Sigmoid colon (tissue), 7 donors: ENCODE measurements around the gene S1PR5. TPM values are rescaled to one million over a fixed set of nuclear protein-coding genes. Genes with fewer than 3 reads are reported as not detected.

Experiments
- DNase-seq: peaks from one replicate; pipeline ENCODE4 v3.0.0-alpha.2; 2019
- H3K27ac ChIP-seq, 4 donors: fragments of 200-600 bp; sonication (generic); one replicate each; pipeline ENCODE4 v1.5.1; 2016 to 2019; ENCODE audit warnings: mild to moderate bottlenecking in 1 of 4
- H3K27me3 ChIP-seq, 3 donors: fragments of 200-600 bp; sonication (generic); one replicate each; pipeline ENCODE4 v1.5.1; 2019; ENCODE audit warnings: mild to moderate bottlenecking in 1 of 3
- H3K36me3 ChIP-seq, 4 donors: fragments of 200-600 bp; sonication (generic); one replicate each; pipeline ENCODE4 v1.5.1; 2016 to 2019
- H3K4me1 ChIP-seq, 4 donors: fragments of 200-600 bp; sonication (generic); one replicate each; pipeline ENCODE4 v1.5.1; 2017 to 2019
- H3K4me3 ChIP-seq, 4 donors: fragments of 200-600 bp; sonication (generic); one replicate each; pipeline ENCODE4 v1.5.1; 2017 to 2019; ENCODE audit warnings: mild to moderate bottlenecking in 2 of 4, moderate library complexity in 1 of 4
- H3K9me3 ChIP-seq, 4 donors: fragments of 200-600 bp in 3 of 4; sonication (generic) in 3 of 4; one replicate each; pipeline versions ENCODE4 v1.5.1 to v1.6.1; 2013 to 2019
- CTCF ChIP-seq, 4 experiments: fragments of 450-650 bp in 3 of 4; fragments of 200-600 bp in 1 of 4; IDR thresholded peaks; one replicate each; pipeline ENCODE4 v1.5.1; 2016 to 2019; ENCODE audit warnings: antibody characterized with exemption in 4 of 4, mild to moderate bottlenecking in 3 of 4, moderate library complexity in 2 of 4
- EP300 ChIP-seq, 4 donors: sonication (generic); formaldehyde crosslinking; IDR thresholded peaks; one replicate each; pipeline ENCODE4 v1.6.1; 2017; ENCODE audit warnings: antibody characterized with exemption in 4 of 4
- POLR2A ChIP-seq, 2 donors: fragments of 450-650 bp; IDR thresholded peaks; one replicate each; pipeline ENCODE4 v1.6.1; 2016; ENCODE audit warnings: antibody characterized with exemption in 2 of 2, mild to moderate bottlenecking in 2 of 2, moderate library complexity in 2 of 2
- POLR2AphosphoS5 ChIP-seq, 4 donors: sonication (generic); formaldehyde crosslinking; IDR thresholded peaks; one replicate each; pipeline ENCODE4 v1.6.1; 2017; ENCODE audit warnings: antibody characterized with exemption in 4 of 4
- WGBS, 2 donors: extraction: QIAGEN DNeasy Blood & Tissue Kit; methylation state at CpG; one replicate each; pipeline ENCODE4 v1.1.7; 2013; 5-methylcytosine and 5-hydroxymethylcytosine counted together
- intact Hi-C: fragments of 100-400 bp; cut with DNase I; formaldehyde crosslinking; loops from one replicate; pipeline ENCODE4 v1.15.1; 2023
- polyA plus RNA-seq, 3 donors: library from polyadenylated mRNA; stranded (reverse); fragments of 200-250 nt; gene quantifications; one replicate each; pipeline ENCODE4 v1.2.3, GENCODE V29; 2013
- total RNA-seq, 4 donors: library from RNA; depleted of rRNA; stranded (reverse); fragments of >200 nt; gene quantifications; one replicate each; pipeline ENCODE4 v1.1.0, GENCODE V29; 2016
- donor health status: healthy with polysubstance abuse.
- donor health status: Bipolar disorder and iron deficiency.
- donor health status: healthy.

S1PR5 gene
- total and polyA plus RNA-seq, 7 donors, result 0.07 TPM; not detected in 6

- no peak for DNase-seq
- Histone ChIP-seq H3K36me3 (peaks cover 33 to 100% (median 49%) of the 10 kb centered on the region in 4 donors), H3K4me1 (no peaks in the 10 kb centered on the region), H3K4me3 (no peak overlapping the region), H3K27me3 (no peaks in the 10 kb centered on the region), H3K27ac (no peak overlapping the region), H3K9me3 (no peaks in the 10 kb centered on the region)
- TF ChIP-seq EP300 (IDR thresholded peaks at IDR 0.05) (no peak), POLR2A (IDR thresholded peaks at IDR 0.05) (no peak), CTCF (IDR thresholded peaks at IDR 0.05) (no peak), POLR2AphosphoS5 (IDR thresholded peaks at IDR 0.05) (no peak)
- intact Hi-C loops, result no loop called here
- 73 to 86% methylated on average over 7 of the region's 7 CpGs for WGBS, 2 donors
Observed at GRCh38 chr19:10555610-10555973, 38.3 kb upstream of the S1PR5 start.

- Histone ChIP-seq H3K4me1 (no peaks in the 10 kb centered on the region), H3K9me3 (no peaks in the 10 kb centered on the region), H3K27ac (no peak overlapping the region), H3K4me3 (no peak overlapping the region), H3K27me3 (no peaks in the 10 kb centered on the region), H3K36me3 (peaks cover 35 to 100% (median 48%) of the 10 kb centered on the region in 4 donors)
- TF ChIP-seq POLR2AphosphoS5 (IDR thresholded peaks at IDR 0.05), result no peak
- TF ChIP-seq EP300 (IDR thresholded peaks at IDR 0.05), result no peak
- no peak for TF ChIP-seq POLR2A (IDR thresholded peaks at IDR 0.05)
- TF ChIP-seq CTCF (IDR thresholded peaks at IDR 0.05), result no peak
- DNase-seq, result no peak
- intact Hi-C loops, result no loop called here
- WGBS, 2 donors, result 71 to 83% methylated on average over 30 of the region's 30 CpGs
Observed at GRCh38 chr19:10554760-10555609, 37.7 kb upstream of the S1PR5 start.

GRCh38 chr19:10553943-10554381, 36.7 kb upstream of the S1PR5 start:
- intact Hi-C loops, result no loop called here
- H3K27ac ChIP-seq, result no peak overlapping the region

GRCh38 chr19:10553087-10553667, 35.9 kb upstream of the S1PR5 start:
- Histone ChIP-seq H3K36me3 (peaks cover 32 to 100% (median 52%) of the 10 kb centered on the region in 4 donors), H3K4me1 (no peaks in the 10 kb centered on the region), H3K27ac (no peak overlapping the region), H3K4me3 (no peak overlapping the region), H3K27me3 (no peaks in the 10 kb centered on the region), H3K9me3 (no peaks in the 10 kb centered on the region)
- DNase-seq, result no peak
- TF ChIP-seq POLR2A (IDR thresholded peaks at IDR 0.05) (no peak), CTCF (IDR thresholded peaks at IDR 0.05) (no peak), EP300 (IDR thresholded peaks at IDR 0.05) (no peak), POLR2AphosphoS5 (IDR thresholded peaks at IDR 0.05) (no peak)
- intact Hi-C loops, result no loop called here
- WGBS, 2 donors, result 51 to 66% methylated on average over 13 of the region's 13 CpGs

More at GRCh38 chr19:10553943-10554381, 36.7 kb upstream of the S1PR5 start:
- no peaks in the 10 kb centered on the region for H3K4me1 ChIP-seq
- H3K4me3 ChIP-seq, result no peak overlapping the region
- no peak for TF ChIP-seq POLR2A (IDR thresholded peaks at IDR 0.05)
- TF ChIP-seq EP300 (IDR thresholded peaks at IDR 0.05), result no peak
- TF ChIP-seq CTCF (IDR thresholded peaks at IDR 0.05), result no peak
- no peak for TF ChIP-seq POLR2AphosphoS5 (IDR thresholded peaks at IDR 0.05)
- H3K27me3 ChIP-seq, result no peaks in the 10 kb centered on the region
- DNase-seq, result no peak
- no peaks in the 10 kb centered on the region for H3K9me3 ChIP-seq
- WGBS, 2 donors, result 39 to 70% methylated on average over 12 of the region's 12 CpGs
- H3K36me3 ChIP-seq, result peaks cover 31 to 100% (median 48%) of the 10 kb centered on the region in 4 donors
